ENCODE results near the gene SSBP3.

The SSBP3 gene

DNA sequence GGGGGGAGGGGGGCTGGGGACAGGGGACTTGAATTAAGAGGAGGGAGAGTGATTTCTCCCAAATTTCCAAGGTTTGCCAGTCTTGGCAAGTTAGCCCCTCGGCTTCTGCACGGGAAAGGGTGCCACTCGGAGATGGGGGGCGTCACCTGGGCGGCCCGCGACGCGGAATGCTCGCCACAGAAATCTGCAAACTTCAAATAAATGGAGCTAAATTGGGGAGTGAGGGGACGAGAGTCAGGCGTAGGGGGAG lies 885 bp upstream of the SSBP3 start:
- TF ChIP-seq, protein P1, sequence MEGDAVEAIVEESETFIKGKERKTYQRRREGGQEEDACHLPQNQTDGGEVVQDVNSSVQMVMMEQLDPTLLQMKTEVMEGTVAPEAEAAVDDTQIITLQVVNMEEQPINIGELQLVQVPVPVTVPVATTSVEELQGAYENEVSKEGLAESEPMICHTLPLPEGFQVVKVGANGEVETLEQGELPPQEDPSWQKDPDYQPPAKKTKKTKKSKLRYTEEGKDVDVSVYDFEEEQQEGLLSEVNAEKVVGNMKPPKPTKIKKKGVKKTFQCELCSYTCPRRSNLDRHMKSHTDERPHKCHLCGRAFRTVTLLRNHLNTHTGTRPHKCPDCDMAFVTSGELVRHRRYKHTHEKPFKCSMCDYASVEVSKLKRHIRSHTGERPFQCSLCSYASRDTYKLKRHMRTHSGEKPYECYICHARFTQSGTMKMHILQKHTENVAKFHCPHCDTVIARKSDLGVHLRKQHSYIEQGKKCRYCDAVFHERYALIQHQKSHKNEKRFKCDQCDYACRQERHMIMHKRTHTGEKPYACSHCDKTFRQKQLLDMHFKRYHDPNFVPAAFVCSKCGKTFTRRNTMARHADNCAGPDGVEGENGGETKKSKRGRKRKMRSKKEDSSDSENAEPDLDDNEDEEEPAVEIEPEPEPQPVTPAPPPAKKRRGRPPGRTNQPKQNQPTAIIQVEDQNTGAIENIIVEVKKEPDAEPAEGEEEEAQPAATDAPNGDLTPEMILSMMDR (IDR thresholded peaks at IDR 0.05): no peak

- TF ChIP-seq, protein P1 (IDR thresholded peaks at IDR 0.05): no peak
Observed at GRCh38 chr1:54405898-54406293, 298 bp downstream of the SSBP3 start.

DNA sequence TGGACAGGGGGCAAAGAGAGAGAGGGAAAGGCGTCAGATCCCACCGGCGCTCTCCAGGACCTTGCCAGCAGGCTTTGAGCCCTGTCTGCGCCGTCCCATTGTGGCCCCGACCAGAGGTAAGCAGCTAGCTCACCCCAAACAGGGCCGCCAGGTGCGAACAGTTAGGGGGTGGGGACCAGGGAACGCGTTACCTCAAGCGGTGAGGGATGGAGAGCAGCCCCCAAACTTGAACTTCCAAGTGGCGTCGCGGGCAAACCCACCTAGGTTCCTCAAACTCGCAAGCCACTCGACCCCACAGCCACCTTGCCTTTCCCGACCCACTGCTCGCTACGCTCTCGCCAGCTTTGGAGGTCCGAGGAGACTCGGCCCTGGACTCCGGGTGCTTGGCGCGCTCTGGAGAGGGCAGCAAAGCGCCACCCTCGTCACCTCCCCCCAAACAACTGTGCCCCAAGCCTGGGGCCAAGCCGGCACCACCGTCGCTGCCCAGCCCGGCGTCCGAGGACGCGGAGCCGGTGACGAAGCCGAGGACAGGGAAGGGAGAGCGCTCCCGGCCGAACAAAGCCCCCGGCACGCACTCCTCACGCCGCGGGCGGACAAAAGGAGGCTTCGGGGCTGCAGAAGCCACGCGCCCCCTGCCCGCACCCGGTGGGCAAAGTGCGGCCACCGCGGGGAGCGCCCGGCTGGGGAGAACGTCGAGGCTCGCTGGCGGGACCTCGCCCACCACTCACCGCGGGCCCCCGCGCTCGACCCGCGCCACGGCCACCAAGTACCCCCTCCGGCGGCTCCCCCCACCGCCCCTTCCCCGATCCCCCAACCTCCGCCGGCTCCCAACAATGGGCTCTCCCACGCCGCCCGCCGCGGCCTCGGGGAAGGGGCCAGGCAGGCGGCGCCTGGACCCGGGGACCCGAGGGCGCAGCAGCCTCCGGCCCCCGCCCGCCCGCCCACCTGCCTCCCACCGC lies 976 bp downstream of the SSBP3 start:
- TF ChIP-seq, protein P1 (IDR thresholded peaks at IDR 0.05): no peak

GRCh38 chr1:54404263-54404662 lies 1.9 kb downstream of the SSBP3 start:
- TF ChIP-seq, protein P1 (IDR thresholded peaks at IDR 0.05): no peak

DNA sequence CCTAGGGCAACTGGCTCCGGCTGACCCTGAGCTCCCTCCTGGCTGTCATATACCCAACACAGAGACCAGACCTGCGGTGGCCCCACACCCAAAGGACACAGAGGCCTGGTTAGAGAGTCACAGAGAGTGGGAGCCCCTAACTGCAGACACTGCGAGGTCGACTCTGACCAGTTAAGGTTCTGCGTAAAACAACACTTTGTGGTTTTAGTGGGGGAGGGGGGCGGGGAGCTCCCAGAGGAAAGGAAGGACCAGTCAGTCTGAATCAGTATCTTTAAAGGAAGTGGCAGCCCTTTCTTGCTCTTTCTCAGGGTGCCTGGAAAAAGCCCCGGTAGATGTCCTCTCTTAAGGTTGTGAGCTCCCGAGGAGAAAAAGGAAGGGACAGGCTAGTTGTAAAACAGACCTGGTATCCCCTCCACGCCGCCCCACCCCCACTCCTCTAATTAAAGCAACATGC lies 2.4 kb downstream of the SSBP3 start:
- TF ChIP-seq, protein P1 (IDR thresholded peaks at IDR 0.05): no peak

GRCh38 chr1:54403405-54403804 lies 2.8 kb downstream of the SSBP3 start:
- TF ChIP-seq, protein P1 (IDR thresholded peaks at IDR 0.05): no peak

GRCh38 chr1:54402896-54403295 lies 3.3 kb downstream of the SSBP3 start:
- TF ChIP-seq, protein P1 (IDR thresholded peaks at IDR 0.05): no peak

Measured in LNCAP (cell line).